ENCODE results near the gene BTLA.
"Not testable (repeated sequence)": the region's sequence is repeated elsewhere in the genome, so short reads cannot be mapped to it uniquely, and the experiment has no call there.

DNA sequence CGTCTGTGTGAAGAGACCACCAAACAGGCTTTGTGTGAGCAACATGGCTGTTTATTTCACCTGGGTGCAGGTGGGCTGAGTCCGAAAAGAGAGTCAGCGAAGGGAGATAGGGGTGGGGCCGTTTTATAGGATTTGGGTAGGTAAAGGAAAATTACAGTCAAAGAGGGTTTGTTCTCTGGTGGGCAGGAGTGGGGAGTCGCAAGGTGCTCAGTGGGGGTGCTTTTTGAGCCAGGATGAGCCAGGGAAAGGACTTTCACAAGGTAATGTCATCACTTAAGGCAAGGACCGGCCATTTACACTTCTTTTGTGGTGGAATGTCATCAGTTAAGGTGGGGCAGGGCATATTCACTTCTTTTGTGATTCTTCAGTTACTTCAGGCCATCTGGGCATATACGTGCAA is 76.4 kb downstream of the BTLA start:
- TF ChIP-seq, protein P1, sequence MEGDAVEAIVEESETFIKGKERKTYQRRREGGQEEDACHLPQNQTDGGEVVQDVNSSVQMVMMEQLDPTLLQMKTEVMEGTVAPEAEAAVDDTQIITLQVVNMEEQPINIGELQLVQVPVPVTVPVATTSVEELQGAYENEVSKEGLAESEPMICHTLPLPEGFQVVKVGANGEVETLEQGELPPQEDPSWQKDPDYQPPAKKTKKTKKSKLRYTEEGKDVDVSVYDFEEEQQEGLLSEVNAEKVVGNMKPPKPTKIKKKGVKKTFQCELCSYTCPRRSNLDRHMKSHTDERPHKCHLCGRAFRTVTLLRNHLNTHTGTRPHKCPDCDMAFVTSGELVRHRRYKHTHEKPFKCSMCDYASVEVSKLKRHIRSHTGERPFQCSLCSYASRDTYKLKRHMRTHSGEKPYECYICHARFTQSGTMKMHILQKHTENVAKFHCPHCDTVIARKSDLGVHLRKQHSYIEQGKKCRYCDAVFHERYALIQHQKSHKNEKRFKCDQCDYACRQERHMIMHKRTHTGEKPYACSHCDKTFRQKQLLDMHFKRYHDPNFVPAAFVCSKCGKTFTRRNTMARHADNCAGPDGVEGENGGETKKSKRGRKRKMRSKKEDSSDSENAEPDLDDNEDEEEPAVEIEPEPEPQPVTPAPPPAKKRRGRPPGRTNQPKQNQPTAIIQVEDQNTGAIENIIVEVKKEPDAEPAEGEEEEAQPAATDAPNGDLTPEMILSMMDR (IDR thresholded peaks at IDR 0.05): not testable (repeated sequence)
- TF ChIP-seq ZFX (IDR thresholded peaks at IDR 0.05; ENCODE audit: borderline replicate concordance): not testable (repeated sequence)
